Body of pancreas (tissue), 4 donors: ENCODE measurements around the gene AP4B1. TPM values are rescaled to one million over a fixed set of nuclear protein-coding genes. Genes with fewer than 3 reads are reported as not detected.

ENCODE experiments used
- ATAC-seq: fragments of 150-250 bp; one replicate; pipeline ENCODE4 v1.9.1; 2016
- DNase-seq, 4 donors: peaks; one replicate each; pipeline ENCODE4 v3.0.0-alpha.2; 2019
- H3K27ac ChIP-seq, 4 donors: fragments of 200-600 bp; sonication (generic); 1 replicate in 3 of 4; 2 replicates in 1 of 4; pipeline versions ENCODE4 v1.5.1 to v1.6.1; 2016 to 2019; ENCODE audit warnings: mild to moderate bottlenecking in 1 of 4, mixed read lengths in 1 of 4, moderate library complexity in 1 of 4
- H3K27me3 ChIP-seq, 2 donors: fragments of 200-600 bp; sonication (generic); one replicate each; pipeline ENCODE4 v1.6.0; 2016; ENCODE audit warnings: mild to moderate bottlenecking in 1 of 2
- H3K36me3 ChIP-seq, 2 donors: fragments of 200-600 bp; sonication (generic); replicated peaks in 1 of 2; 2 replicates each; pipeline ENCODE4 v1.5.1; 2016; ENCODE audit warnings: low read depth in 2 of 2; ENCODE audit not compliant: insufficient read depth in 1 of 2
- H3K4me1 ChIP-seq: fragments of 200-600 bp; sonication (generic); one replicate; pipeline ENCODE4 v1.6.0; 2016
- H3K4me3 ChIP-seq, 2 donors: fragments of 200-600 bp; sonication (generic); 1 replicate in 1 of 2; 2 replicates in 1 of 2; pipeline ENCODE4 v1.5.1; 2016 to 2019
- H3K9me3 ChIP-seq, 3 donors: fragments of 200-600 bp; sonication (generic); 1 replicate in 2 of 3; 2 replicates in 1 of 3; pipeline ENCODE4 v1.5.1; 2016
- CTCF ChIP-seq, 7 experiments: fragments of 450-650 bp in 4 of 7; fragments of 200-600 bp in 3 of 7; sonication (generic) in 3 of 7; IDR thresholded peaks; one replicate each; pipeline ENCODE4 v1.5.1; 2016 to 2019; ENCODE audit warnings: antibody characterized with exemption in 7 of 7
- POLR2A ChIP-seq, 3 donors: fragments of 450-650 bp; IDR thresholded peaks; one replicate each; pipeline ENCODE4 v1.6.1; 2016; ENCODE audit warnings: antibody characterized with exemption in 3 of 3, mild to moderate bottlenecking in 2 of 3
- WGBS, 2 donors: methylation state at CpG; one replicate each; pipeline ENCODE4 v1.1.5; 2017; 5-methylcytosine and 5-hydroxymethylcytosine counted together
- intact Hi-C: fragments of 100-400 bp; cut with DNase I; formaldehyde crosslinking; loops from one replicate; pipeline ENCODE4 v1.15.1; 2023
- total RNA-seq, 2 donors: library from RNA; depleted of rRNA; stranded (reverse); fragments of >200 nt; gene quantifications; one replicate each; pipeline ENCODE4 v1.1.0, GENCODE V29; 2016

Gene AP4B1
- total RNA-seq, 2 donors from 2014 or later, result 21.3 to 33.0 TPM

- no peak for TF ChIP-seq POLR2A (IDR thresholded peaks at IDR 0.05)
- no peak for TF ChIP-seq CTCF (IDR thresholded peaks at IDR 0.05)
- DNase-seq (no peak), ATAC-seq (no peak)
- Histone ChIP-seq H3K4me1 (no peaks in the 10 kb centered on the region), H3K36me3 (no peaks in the 10 kb centered on the region), H3K27me3 (no peaks in the 10 kb centered on the region), H3K4me3 (no peak overlapping the region), H3K27ac (no peak overlapping the region), H3K9me3 (no peaks in the 10 kb centered on the region)
- WGBS, 2 donors, result 71 to 84% methylated on average over 3 of the region's 3 CpGs
- intact Hi-C loops, result no loop called here
Measured at GRCh38 chr1:113859478-113860175, 45.0 kb downstream of the AP4B1 start.

- intact Hi-C loops, result no loop called here
- no peak overlapping the region for H3K27ac ChIP-seq
- WGBS, 2 donors, result 89 to 95% methylated on average over 1 of the region's 1 CpG
- ATAC-seq (no peak), DNase-seq (no peak)
- no peaks in the 10 kb centered on the region for H3K27me3 ChIP-seq
- no peak overlapping the region for H3K4me3 ChIP-seq
- H3K4me1 ChIP-seq, result no peaks in the 10 kb centered on the region
- no peak for TF ChIP-seq POLR2A (IDR thresholded peaks at IDR 0.05)
- TF ChIP-seq CTCF (IDR thresholded peaks at IDR 0.05), result no peak
- H3K9me3 ChIP-seq, result no peaks in the 10 kb centered on the region
- H3K36me3 ChIP-seq, result no peaks in the 10 kb centered on the region
Measured at GRCh38 chr1:113858982-113859381, 45.6 kb downstream of the AP4B1 start.

- H3K4me1 ChIP-seq, result no peaks in the 10 kb centered on the region
- 76 to 88% methylated on average over 3 of the region's 3 CpGs for WGBS, 2 donors
- DNase-seq, result no peak
- no peak for ATAC-seq
- no peaks in the 10 kb centered on the region for H3K27me3 ChIP-seq
- no peaks in the 10 kb centered on the region for H3K36me3 ChIP-seq
- H3K9me3 ChIP-seq, result no peaks in the 10 kb centered on the region
- TF ChIP-seq POLR2A (IDR thresholded peaks at IDR 0.05) (no peak), CTCF (IDR thresholded peaks at IDR 0.05) (no peak)
- H3K27ac ChIP-seq, result no peak overlapping the region
- intact Hi-C loops, result no loop called here
- no peak overlapping the region for H3K4me3 ChIP-seq
Measured at GRCh38 chr1:113858418-113858817, 46.2 kb downstream of the AP4B1 start.

GRCh38 chr1:113857776-113858175 lies 46.8 kb downstream of the AP4B1 start:
- no peaks in the 10 kb centered on the region for H3K4me1 ChIP-seq
- no peaks in the 10 kb centered on the region for H3K9me3 ChIP-seq
- intact Hi-C loops, result no loop called here
- TF ChIP-seq CTCF (IDR thresholded peaks at IDR 0.05) (no peak), POLR2A (IDR thresholded peaks at IDR 0.05) (no peak)
- ATAC-seq (no peak), DNase-seq (no peak)
- H3K27me3 ChIP-seq, result no peaks in the 10 kb centered on the region
- H3K4me3 ChIP-seq, result no peak overlapping the region
- WGBS, 2 donors, result 47 to 58% methylated on average over 3 of the region's 3 CpGs
- no peak overlapping the region for H3K27ac ChIP-seq
- no peaks in the 10 kb centered on the region for H3K36me3 ChIP-seq

GRCh38 chr1:113856401-113856790 lies 48.2 kb downstream of the AP4B1 start:
- H3K36me3 ChIP-seq, result no peaks in the 10 kb centered on the region
- no peak for DNase-seq
- 88 to 100% methylated on average over 2 of the region's 2 CpGs for WGBS, 2 donors
- no peak for TF ChIP-seq POLR2A (IDR thresholded peaks at IDR 0.05)
- TF ChIP-seq CTCF (IDR thresholded peaks at IDR 0.05), result no peak
- H3K27me3 ChIP-seq, result no peaks in the 10 kb centered on the region
- H3K4me1 ChIP-seq, result no peaks in the 10 kb centered on the region
- no peak for ATAC-seq
- no peak overlapping the region for H3K4me3 ChIP-seq
- intact Hi-C loops, result no loop called here
- H3K27ac ChIP-seq, result no peak overlapping the region
- H3K9me3 ChIP-seq, result no peaks in the 10 kb centered on the region
